Hepatocyte (in vitro differentiated cells): ENCODE measurements around the gene ADGRB3. TPM values are rescaled to one million over a fixed set of nuclear protein-coding genes. Genes with fewer than 3 reads are reported as not detected.

Experiments used
- DNase-seq: peaks from one replicate; pipeline ENCODE4 v3.0.0-alpha.2; 2016; ENCODE audit warnings: low spot score
- H2AFZ ChIP-seq: fragments of 200-600 bp; sonication (generic); 2 replicates; pipeline ENCODE4 v1.6.0; 2016; ENCODE audit warnings: antibody characterized with exemption, mild to moderate bottlenecking
- H3K27ac ChIP-seq: fragments of 200-600 bp; sonication (generic); 2 replicates; pipeline ENCODE4 v1.5.1; 2016; ENCODE audit warnings: mild to moderate bottlenecking
- H3K27me3 ChIP-seq: fragments of 200-600 bp; sonication (generic); 2 replicates; pipeline ENCODE4 v1.6.1; 2016
- H3K36me3 ChIP-seq: fragments of 200-600 bp; sonication (generic); replicated peaks from 2 replicates; pipeline ENCODE4 v1.5.1; 2016; ENCODE audit warnings: low read depth; ENCODE audit not compliant: insufficient read depth
- H3K4me1 ChIP-seq: fragments of 200-600 bp; sonication (generic); 2 replicates; pipeline ENCODE4 v1.5.1; 2016; ENCODE audit warnings: mild to moderate bottlenecking, moderate library complexity; ENCODE audit not compliant: insufficient read depth
- H3K4me2 ChIP-seq: fragments of 200-600 bp; sonication (generic); 2 replicates; pipeline ENCODE4 v1.6.0; 2016
- H3K4me3 ChIP-seq: fragments of 200-600 bp; sonication (generic); 2 replicates; pipeline ENCODE4 v1.5.1; 2016; ENCODE audit warnings: mild to moderate bottlenecking
- H3K79me2 ChIP-seq: fragments of 200-600 bp; sonication (generic); 2 replicates; pipeline ENCODE4 v1.6.0; 2017; ENCODE audit warnings: mild to moderate bottlenecking
- H3K9me2 ChIP-seq: fragments of 200-600 bp; sonication (generic); replicated peaks from 2 replicates; pipeline ENCODE4 v1.6.0; 2017; ENCODE audit warnings: mild to moderate bottlenecking; ENCODE audit not compliant: insufficient read depth
- H3K9me3 ChIP-seq: fragments of 200-600 bp; sonication (generic); 2 replicates; pipeline ENCODE4 v1.5.1; 2016; ENCODE audit warnings: low read depth, mild to moderate bottlenecking
- H4K20me1 ChIP-seq: fragments of 200-600 bp; sonication (generic); 2 replicates; pipeline ENCODE4 v1.6.0; 2016; ENCODE audit warnings: mild to moderate bottlenecking; ENCODE audit not compliant: insufficient read depth, poor library complexity, severe bottlenecking
- CTCF ChIP-seq: fragments of 200-600 bp; sonication (generic); IDR thresholded peaks from 2 replicates; pipeline ENCODE4 v1.5.1; 2016; ENCODE audit warnings: antibody characterized with exemption, mild to moderate bottlenecking; ENCODE audit not compliant: poor library complexity
- EZH2 ChIP-seq: fragments of 200-600 bp; sonication (generic); IDR thresholded peaks from 2 replicates; pipeline ENCODE4 v1.6.1; 2016; ENCODE audit warnings: antibody characterized with exemption, mild to moderate bottlenecking, borderline replicate concordance
- EZH2phosphoT487 ChIP-seq: fragments of 200-600 bp; sonication (generic); IDR thresholded peaks from one replicate; pipeline ENCODE4 v1.6.1; 2018; ENCODE audit warnings: antibody characterized with exemption, mild to moderate bottlenecking, low read depth, moderate library complexity; ENCODE audit not compliant: unreplicated experiment, severe bottlenecking
- WGBS: methylation state at CpG from one replicate; pipeline ENCODE4 v1.1.6; 2016; ENCODE audit warnings: low lambda C conversion rate; ENCODE audit errors: missing lambda C conversion rate; 5-methylcytosine and 5-hydroxymethylcytosine counted together
- polyA plus RNA-seq: library from polyadenylated mRNA; unstranded; fragments of >200 nt; fragmentation: Nextera tagmentation; extraction: Ambion mirVana; gene quantifications from 2 replicates; pipeline ENCODE4 v1.2.1, GENCODE V29; 2016
- total RNA-seq: library from RNA; depleted of rRNA; stranded (reverse); fragments of >200 nt; gene quantifications from 2 replicates; pipeline ENCODE4 v1.2.3, GENCODE V29; 2014

Gene ADGRB3
- total and polyA plus RNA-seq, 2 experiments from 2014 or later: 0.17 to 2.2 TPM

GRCh38 chr6:68710496-68710895, 75.4 kb downstream of the ADGRB3 start:
- Histone ChIP-seq H2AFZ (no peak overlapping the region), H3K36me3 (no peaks in the 10 kb centered on the region), H3K9me3 (no peaks in the 10 kb centered on the region), H3K27ac (no peak overlapping the region), H3K4me2 (no peak overlapping the region), H4K20me1 (no peaks in the 10 kb centered on the region), H3K27me3 (no peaks in the 10 kb centered on the region), H3K79me2 (no peaks in the 10 kb centered on the region), H3K4me3 (no peak overlapping the region), H3K4me1 (no peaks in the 10 kb centered on the region), H3K9me2 (no peaks in the 10 kb centered on the region)
- TF ChIP-seq EZH2: no peak
- TF ChIP-seq EZH2phosphoT487: no peak
- no peak for TF ChIP-seq CTCF
- 89% methylated on average over 3 of the region's 3 CpGs for WGBS
- no peak for DNase-seq

GRCh38 chr6:68710916-68711315, 75.8 kb downstream of the ADGRB3 start:
- Histone ChIP-seq H3K4me1 (no peaks in the 10 kb centered on the region), H3K4me3 (no peak overlapping the region), H3K9me2 (no peaks in the 10 kb centered on the region), H4K20me1 (no peaks in the 10 kb centered on the region), H3K27ac (no peak overlapping the region), H3K36me3 (no peaks in the 10 kb centered on the region), H3K9me3 (no peaks in the 10 kb centered on the region), H3K4me2 (no peak overlapping the region), H3K27me3 (no peaks in the 10 kb centered on the region), H2AFZ (no peak overlapping the region), H3K79me2 (no peaks in the 10 kb centered on the region)
- WGBS: 93% methylated on average over 3 of the region's 3 CpGs
- TF ChIP-seq EZH2 (no peak), EZH2phosphoT487 (no peak), CTCF (no peak)
- no peak for DNase-seq

GRCh38 chr6:68711386-68712000, 76.4 kb downstream of the ADGRB3 start:
- WGBS: 81% methylated on average over 2 of the region's 2 CpGs

GRCh38 chr6:68716620-68717019, 81.5 kb downstream of the ADGRB3 start:
- 90% methylated on average over 2 of the region's 2 CpGs for WGBS
- no peak overlapping the region for H3K4me3 ChIP-seq

More at GRCh38 chr6:68711386-68712000, 76.4 kb downstream of the ADGRB3 start:
- Histone ChIP-seq H3K79me2 (no peaks in the 10 kb centered on the region), H3K9me2 (no peaks in the 10 kb centered on the region), H3K27ac (no peak overlapping the region), H3K36me3 (no peaks in the 10 kb centered on the region), H3K4me3 (no peak overlapping the region), H3K4me1 (no peaks in the 10 kb centered on the region), H2AFZ (no peak overlapping the region), H3K27me3 (no peaks in the 10 kb centered on the region), H4K20me1 (no peaks in the 10 kb centered on the region), H3K4me2 (no peak overlapping the region), H3K9me3 (no peaks in the 10 kb centered on the region)
- no peak for TF ChIP-seq EZH2phosphoT487
- DNase-seq: no peak

More at GRCh38 chr6:68716620-68717019, 81.5 kb downstream of the ADGRB3 start:
- H3K9me2 ChIP-seq: no peaks in the 10 kb centered on the region
- no peaks in the 10 kb centered on the region for H3K79me2 ChIP-seq
- no peak for DNase-seq
- no peaks in the 10 kb centered on the region for H3K4me1 ChIP-seq
- no peak for TF ChIP-seq EZH2
- TF ChIP-seq EZH2phosphoT487: no peak
- TF ChIP-seq CTCF: no peak
- H3K4me2 ChIP-seq: no peak overlapping the region
- no peaks in the 10 kb centered on the region for H3K27me3 ChIP-seq
- H3K9me3 ChIP-seq: no peaks in the 10 kb centered on the region
- no peak overlapping the region for H3K27ac ChIP-seq
- H4K20me1 ChIP-seq: no peaks in the 10 kb centered on the region
- no peaks in the 10 kb centered on the region for H3K36me3 ChIP-seq
- no peak overlapping the region for H2AFZ ChIP-seq
